GM21723 (cell line): ENCODE measurements around the gene B3GNT2.
"Not testable (repeated sequence)": the region's sequence is repeated elsewhere in the genome, so short reads cannot be mapped to it uniquely, and the experiment has no call there.

Source experiments
- ATAC-seq: cut with Tn5 transposase; IDR thresholded peaks from one replicate; pipeline ENCODE4 v1.9.1; 2021; ENCODE audit warnings: mild to moderate bottlenecking, moderate library complexity; ENCODE audit not compliant: unreplicated experiment

B3GNT2 gene

GRCh38 chr2:62231541-62231940 is 35.6 kb downstream of the B3GNT2 start:
- no peak for ATAC-seq

- no peak for ATAC-seq
Measured at GRCh38 chr2:62234755-62235655, 39.1 kb downstream of the B3GNT2 start.

GRCh38 chr2:62236499-62236898 is 40.6 kb downstream of the B3GNT2 start:
- ATAC-seq, result no peak

GRCh38 chr2:62238236-62238635 is 42.3 kb downstream of the B3GNT2 start:
- ATAC-seq, result no peak

DNA sequence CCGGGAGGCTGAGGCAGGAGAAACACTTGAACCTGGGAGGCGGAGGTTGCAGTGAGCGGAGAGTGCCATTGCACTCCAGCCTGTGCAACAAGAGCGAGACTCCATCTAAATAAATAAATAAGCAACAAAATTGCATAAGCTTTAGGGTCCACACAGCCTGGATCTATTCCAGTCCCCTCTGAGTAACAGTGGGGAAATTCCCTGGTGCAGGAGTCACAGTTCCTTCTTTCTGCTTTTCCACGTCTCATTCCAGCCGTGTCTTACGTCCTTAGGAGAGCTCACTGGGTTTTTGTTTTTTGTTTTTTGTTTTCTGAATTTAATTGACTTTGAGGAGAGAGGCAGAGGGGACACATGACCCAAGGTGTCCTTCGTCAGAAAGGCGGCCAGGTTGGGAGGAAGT is 44.6 kb downstream of the B3GNT2 start:
- no peak for ATAC-seq

DNA sequence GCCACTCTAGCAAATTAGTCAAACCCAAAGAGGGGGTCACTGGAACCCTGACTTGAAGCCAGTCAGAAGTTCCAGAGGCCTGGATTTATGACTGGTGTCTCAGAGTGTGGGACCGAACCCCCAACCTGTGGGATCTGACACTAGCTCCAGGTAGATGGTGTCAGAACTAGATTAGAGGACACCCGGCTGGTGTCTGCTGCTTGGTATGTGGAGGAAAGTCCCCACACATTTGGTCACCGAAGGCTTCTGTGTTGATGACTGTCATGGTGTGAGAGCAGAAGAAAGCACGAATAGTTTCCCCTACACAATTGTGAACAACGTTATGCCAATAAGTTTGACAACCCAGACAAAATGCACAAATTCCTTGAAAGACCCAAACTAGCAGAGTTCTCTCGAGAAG is 48.1 kb downstream of the B3GNT2 start:
- no peak for ATAC-seq

DNA sequence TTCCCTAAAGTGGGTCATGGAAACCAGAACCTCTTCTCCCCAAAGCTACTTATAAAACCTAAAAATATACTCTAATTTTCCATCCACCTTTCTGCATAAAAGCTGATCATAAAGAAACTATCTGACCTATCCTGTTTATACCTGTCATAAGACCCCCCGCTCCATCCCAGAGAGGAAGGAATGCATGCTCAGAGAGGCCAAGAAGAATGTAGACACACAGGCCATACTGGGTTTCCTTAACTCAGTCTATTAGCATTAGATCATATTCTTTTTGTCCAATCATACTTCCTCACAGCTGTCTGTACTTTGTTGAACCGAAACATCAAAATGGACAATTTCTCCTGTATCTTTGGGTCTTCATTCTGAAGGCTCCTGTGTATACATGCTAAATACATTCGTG is 52.3 kb downstream of the B3GNT2 start:
- no peak for ATAC-seq

GRCh38 chr2:62250239-62250638 is 54.3 kb downstream of the B3GNT2 start:
- no peak for ATAC-seq

DNA sequence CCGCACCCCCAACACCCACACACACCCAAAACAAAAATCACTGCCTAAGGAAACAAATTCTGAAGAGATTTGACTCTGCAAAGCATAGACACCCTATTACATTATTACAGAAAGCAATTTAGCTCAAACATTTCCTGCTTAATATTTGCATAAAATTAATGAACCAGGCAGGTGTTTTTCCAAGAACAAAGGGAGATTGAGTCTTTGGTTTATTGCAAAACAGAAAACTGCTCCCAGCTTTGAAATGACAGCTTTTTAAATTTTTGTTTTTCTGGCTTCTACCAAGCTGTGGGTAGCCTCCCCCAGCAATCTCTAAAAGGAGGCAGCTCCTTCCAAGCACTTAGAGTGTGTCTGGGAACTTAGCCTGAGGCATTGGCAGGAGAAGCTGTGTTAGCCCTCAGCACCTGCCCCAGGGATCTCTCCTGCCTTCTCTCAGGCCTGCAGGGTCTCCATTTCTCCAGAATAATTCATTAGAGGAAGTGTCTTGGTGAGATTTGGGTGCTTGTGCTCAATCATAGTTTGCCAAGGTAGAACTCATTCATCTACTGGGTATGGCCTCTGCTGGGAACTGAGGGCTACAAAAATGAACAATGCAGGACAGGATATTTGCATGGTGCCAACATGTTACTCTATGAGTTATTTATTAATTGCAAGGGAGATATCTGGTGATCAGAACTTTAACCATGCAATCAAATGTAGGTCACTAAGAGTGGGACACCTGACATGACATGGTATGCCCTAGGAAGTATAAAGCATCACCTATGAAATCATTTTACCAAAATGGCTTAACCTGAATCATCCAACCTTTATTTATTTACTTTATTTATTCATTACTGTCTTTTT is 58.7 kb downstream of the B3GNT2 start:
- ATAC-seq, result no peak

GRCh38 chr2:62257466-62257865 is 61.6 kb downstream of the B3GNT2 start:
- ATAC-seq, result no peak

GRCh38 chr2:62263076-62263715 is 67.3 kb downstream of the B3GNT2 start:
- no peak for ATAC-seq

GRCh38 chr2:62264186-62264585 is 68.3 kb downstream of the B3GNT2 start:
- no peak for ATAC-seq

- no peak for ATAC-seq
Measured at GRCh38 chr2:62265106-62265505, 69.2 kb downstream of the B3GNT2 start.

GRCh38 chr2:62266433-62267038 is 70.6 kb downstream of the B3GNT2 start:
- ATAC-seq, result no peak

GRCh38 chr2:62267696-62268095 is 71.8 kb downstream of the B3GNT2 start:
- ATAC-seq, result no peak

DNA sequence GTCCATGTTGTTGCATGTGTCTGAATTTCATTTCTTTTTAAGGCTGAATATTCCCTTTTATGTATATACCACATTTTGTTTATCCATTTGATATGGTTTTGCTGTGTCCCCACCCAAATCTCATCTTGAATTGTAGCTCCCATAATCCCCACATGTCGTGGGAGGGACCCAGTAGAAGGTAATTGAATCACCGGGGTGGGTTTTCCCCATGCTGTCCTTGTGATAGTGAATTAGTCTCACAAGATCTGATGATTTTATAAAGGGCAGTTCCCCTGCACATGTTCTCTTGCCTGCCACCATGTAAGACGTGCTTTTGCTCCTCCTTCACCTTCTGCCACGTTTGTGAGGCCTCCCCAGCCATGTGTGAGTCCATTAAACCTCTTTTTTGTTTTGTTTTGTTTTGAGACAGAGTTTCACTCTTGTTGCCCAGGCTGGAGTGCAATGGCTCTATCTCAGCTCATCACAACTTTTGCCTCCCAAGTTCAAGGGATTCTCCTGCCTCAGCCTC is 72.8 kb downstream of the B3GNT2 start:
- ATAC-seq, result not testable (repeated sequence)

- no peak for ATAC-seq
Measured at GRCh38 chr2:62270728-62271127, 74.8 kb downstream of the B3GNT2 start.
